Stimulated activated CD4-positive, alpha-beta T cell treated with anti-CD3 and anti-CD28 coated beads, Interleukin-2, amount 100 ng/mL, for 4 hours (primary cell): ENCODE data around the gene OASL.
A peak's percentile ranks its signal among the peaks of the same experiment; 100 is the strongest.
"Not testable (repeated sequence)": the region's sequence is repeated elsewhere in the genome, so short reads cannot be mapped to it uniquely, and the experiment has no call there.

ENCODE experiments used
- DNase-seq: peaks from one replicate; pipeline ENCODE4 v3.0.0-alpha.2; 2020; ENCODE audit warnings: low read depth

The OASL gene, protein sequence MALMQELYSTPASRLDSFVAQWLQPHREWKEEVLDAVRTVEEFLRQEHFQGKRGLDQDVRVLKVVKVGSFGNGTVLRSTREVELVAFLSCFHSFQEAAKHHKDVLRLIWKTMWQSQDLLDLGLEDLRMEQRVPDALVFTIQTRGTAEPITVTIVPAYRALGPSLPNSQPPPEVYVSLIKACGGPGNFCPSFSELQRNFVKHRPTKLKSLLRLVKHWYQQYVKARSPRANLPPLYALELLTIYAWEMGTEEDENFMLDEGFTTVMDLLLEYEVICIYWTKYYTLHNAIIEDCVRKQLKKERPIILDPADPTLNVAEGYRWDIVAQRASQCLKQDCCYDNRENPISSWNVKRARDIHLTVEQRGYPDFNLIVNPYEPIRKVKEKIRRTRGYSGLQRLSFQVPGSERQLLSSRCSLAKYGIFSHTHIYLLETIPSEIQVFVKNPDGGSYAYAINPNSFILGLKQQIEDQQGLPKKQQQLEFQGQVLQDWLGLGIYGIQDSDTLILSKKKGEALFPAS

GRCh38 chr12:121038861-121039668 is at the start of gene OASL:
Gene OASL (minus strand): TSS chr12:121039246. CDS start chr12:121038971, 275 bp downstream.
- DNase-seq = peak; percentile 51

DNA sequence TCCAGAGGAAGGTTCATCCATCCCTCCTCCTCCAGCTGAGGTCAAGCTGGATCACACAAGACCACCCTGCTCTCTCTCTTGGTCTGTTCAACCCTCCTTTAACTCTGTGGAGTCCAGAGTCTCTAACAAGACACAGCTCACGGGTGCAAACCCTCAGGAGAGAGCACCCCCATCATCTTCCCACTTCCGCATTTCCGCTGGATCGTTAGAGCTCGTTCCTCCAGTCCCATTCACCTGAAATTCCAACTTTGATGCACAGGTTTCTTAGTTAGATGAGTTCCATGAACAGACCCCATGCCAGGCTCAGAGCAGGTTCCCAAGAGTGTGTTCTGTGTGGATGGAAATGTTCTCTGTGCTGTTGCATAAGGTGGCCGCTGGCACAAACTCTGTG is 49.1 kb upstream of the OASL start:
- DNase-seq = no peak

GRCh38 chr12:121087467-121088194 is 48.6 kb upstream of the OASL start:
- no peak for DNase-seq

DNA sequence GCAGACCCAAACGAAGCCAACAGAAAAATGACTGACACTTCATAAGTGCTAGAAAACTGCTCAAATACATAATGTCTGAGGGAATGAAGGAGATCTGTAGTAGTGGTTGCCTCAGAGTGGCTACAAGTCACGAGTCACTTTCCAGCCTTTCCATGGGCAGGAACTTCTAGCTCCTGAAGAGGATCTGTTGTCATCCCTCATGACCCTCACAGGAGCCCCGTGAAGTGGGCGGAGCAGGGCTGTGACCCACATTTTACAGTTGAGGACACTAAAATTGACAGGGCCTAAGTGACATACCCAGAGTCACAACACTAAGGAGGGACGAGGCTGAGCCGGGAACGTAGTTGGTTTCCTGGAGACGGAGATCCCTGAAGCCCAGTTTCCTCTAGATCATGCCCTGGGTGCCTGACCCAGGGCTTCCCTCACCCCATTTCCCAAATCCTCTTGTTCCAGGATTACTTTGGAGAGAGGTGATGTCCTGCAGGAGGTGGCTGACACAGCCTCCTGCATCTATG is 47.8 kb upstream of the OASL start:
- no peak for DNase-seq

DNA sequence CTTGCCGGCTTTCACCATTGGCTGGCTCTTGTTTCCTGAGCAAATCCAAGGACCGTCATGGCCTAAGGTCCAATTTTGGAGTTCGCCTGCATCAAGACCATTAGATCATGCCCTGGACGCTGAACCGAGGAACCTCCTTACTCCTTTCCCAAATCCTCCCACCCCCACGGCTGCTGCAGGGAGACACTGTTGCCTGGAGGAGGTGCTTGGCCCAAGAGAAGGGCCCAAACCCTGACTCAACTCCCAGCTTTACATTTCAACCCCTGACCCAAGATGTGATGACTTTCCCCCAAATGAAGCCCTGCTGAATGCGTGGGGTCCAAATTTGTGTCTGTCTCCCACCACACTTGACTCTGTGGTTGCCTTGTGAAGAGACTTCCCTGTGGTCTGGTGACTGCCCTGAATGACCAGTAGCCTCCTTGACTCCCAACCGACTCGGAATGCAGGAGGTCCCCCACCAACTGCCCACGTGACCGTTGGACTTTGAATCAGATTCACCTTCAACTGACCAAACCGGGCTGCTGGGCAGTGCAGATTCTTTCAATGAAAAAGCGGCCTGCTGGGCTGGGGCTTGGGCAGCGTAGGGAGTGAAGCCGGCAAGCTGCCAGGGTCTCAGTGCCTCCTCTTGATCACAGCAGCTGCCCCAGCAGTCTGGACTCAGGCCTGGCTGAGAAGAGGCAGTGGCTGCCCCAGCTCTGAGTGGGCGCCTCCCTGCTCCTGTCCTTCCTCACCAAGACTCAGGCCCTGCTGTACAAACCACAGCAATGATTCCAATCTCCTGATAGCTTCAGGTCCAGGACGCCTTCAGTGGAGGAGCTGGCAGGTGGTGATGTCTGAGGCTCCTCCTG is 46.7 kb upstream of the OASL start:
- no peak for DNase-seq

GRCh38 chr12:121085069-121085468 is 46.0 kb upstream of the OASL start:
- DNase-seq = no peak

GRCh38 chr12:121084229-121084628 is 45.2 kb upstream of the OASL start:
- DNase-seq = no peak

DNA sequence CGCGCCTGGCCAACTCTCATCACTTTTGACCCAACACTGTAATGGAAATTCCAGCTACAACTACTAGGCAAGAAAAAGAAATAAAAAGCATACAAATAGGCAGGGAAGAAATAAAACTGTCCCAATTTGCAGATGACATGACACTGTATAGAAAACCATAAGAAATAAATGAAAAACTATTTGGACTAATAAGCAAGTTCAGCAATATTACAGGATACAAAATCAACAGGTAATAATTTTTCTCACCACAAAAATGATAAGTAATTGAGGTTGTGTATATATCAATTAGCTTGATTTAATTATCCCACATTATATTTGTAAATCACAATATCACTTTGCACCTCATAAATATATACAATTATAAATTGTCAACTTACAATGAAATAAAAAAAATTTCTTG is 41.9 kb upstream of the OASL start:
- no peak for DNase-seq

GRCh38 chr12:121079736-121080272 is 40.8 kb upstream of the OASL start:
- DNase-seq = no peak

DNA sequence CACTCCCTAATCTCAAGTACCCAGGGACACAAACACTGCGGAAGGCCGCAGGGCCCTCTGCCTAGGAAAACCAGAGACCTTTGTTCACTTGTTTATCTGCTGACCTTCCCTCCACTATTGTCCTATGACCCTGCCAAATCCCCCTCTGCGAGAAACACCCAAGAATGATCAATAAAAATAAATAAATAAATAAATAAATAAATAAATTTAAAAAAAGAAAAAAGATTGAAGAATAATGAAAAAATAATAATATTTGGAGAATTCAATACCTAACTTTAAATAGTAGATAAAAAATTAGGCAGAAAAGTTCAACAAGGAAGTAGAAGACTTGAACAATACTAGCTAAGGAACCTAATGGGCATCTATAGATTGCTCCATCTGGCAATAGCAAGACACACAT is 38.4 kb upstream of the OASL start:
- DNase-seq = not testable (repeated sequence)

DNA sequence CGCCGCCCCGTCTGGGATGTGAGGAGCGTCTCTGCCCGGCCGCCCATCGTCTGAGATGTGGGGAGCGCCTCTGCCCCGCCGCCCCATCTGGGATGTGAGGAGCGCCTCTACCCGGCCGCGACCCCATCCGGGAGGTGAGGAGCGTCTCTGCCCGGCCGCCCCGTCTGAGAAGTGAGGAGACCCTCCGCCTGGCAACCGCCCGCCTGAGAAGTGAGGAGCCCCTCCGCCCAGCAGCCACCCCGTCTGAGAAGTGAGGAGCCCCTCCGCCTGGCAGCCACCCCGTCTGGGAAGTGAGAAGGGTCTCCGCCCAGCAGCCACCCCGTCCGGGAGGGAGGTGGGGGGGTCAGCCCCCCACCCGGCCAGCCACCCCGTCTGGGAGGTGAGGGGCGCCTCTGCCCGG is 36.9 kb upstream of the OASL start:
- DNase-seq = not testable (repeated sequence)

GRCh38 chr12:121072147-121072546 is 33.1 kb upstream of the OASL start:
- no peak for DNase-seq

DNA sequence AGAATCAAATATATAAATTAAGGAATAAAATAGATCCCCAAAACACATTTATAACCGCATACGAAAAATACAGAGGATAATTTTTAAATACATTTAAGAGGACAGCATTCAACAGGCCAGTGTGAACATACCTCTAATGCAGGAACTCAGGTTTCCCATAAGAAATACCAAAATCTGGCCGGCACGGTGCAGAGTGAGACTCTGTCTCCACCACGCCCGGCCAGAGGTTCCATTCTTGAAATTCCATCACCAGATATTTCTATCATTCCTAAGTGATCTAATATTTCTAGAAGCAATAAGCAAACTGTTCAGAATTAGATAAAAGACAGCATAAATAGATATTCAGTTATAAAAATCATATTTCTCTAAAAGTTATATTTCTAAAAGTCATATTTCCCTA is 30.2 kb upstream of the OASL start:
- no peak for DNase-seq

- DNase-seq = no peak
Observed at GRCh38 chr12:121065345-121065744, 26.3 kb upstream of the OASL start.

GRCh38 chr12:121064586-121064985 is 25.5 kb upstream of the OASL start:
- DNase-seq = not testable (repeated sequence)

GRCh38 chr12:121064116-121064515 is 25.1 kb upstream of the OASL start:
- no peak for DNase-seq

GRCh38 chr12:121062391-121063045 is 23.5 kb upstream of the OASL start:
- DNase-seq = no peak

GRCh38 chr12:121061831-121062230 is 22.8 kb upstream of the OASL start:
- DNase-seq = no peak

GRCh38 chr12:121060149-121061001 is 21.3 kb upstream of the OASL start:
- DNase-seq = peak; percentile 45
